ENCODE measurements around the gene PDE8A. TPM values are rescaled to one million over a fixed set of nuclear protein-coding genes. Genes with fewer than 3 reads are reported as not detected.

PDE8A gene
- total RNA-seq (82.3 TPM), polyA plus RNA-seq (17.6 TPM)

- WGBS = under 1% methylated on average over 95 of the region's 95 CpGs
- H3K27ac ChIP-seq (ENCODE audit: low read depth) = peak within 1 kb of the TSS; percentile 92
- no peak for DNase-seq (ENCODE audit: extremely low spot score)
- no peaks in the 10 kb centered on the region for H3K4me1 ChIP-seq (ENCODE audit: insufficient read depth)
- peak within 1 kb of the TSS; percentile 96 for H3K4me3 ChIP-seq (ENCODE audit: low read depth, low read length)
- no peaks in the 10 kb centered on the region for H3K36me3 ChIP-seq (ENCODE audit: insufficient read depth)
Observed at GRCh38 chr15:84981711-84982300, at the start of gene PDE8A. PDE8A (plus strand) TSS chr15:84981856; CDS start chr15:84982163, 307 bp downstream.

- DNase-seq (ENCODE audit: extremely low spot score) = no peak
- 85% methylated on average over 21 of the region's 21 CpGs for WGBS
- Histone ChIP-seq H3K36me3 (ENCODE audit: insufficient read depth) (no peaks in the 10 kb centered on the region), H3K4me1 (ENCODE audit: insufficient read depth) (no peaks in the 10 kb centered on the region), H3K27ac (ENCODE audit: low read depth) (no peak overlapping the region), H3K4me3 (ENCODE audit: low read depth, low read length) (no peak overlapping the region)
Observed at GRCh38 chr15:84934942-84935729, 46.5 kb upstream of the PDE8A start.

- no peaks in the 10 kb centered on the region for H3K4me1 ChIP-seq (ENCODE audit: insufficient read depth)
- no peak overlapping the region for H3K27ac ChIP-seq (ENCODE audit: low read depth)
- H3K4me3 ChIP-seq (ENCODE audit: low read depth, low read length) = no peak overlapping the region
- 59% methylated on average over 5 of the region's 5 CpGs for WGBS
- no peak for DNase-seq (ENCODE audit: extremely low spot score)
- H3K36me3 ChIP-seq (ENCODE audit: insufficient read depth) = no peaks in the 10 kb centered on the region
Observed at GRCh38 chr15:84937144-84937543, 44.5 kb upstream of the PDE8A start.

GRCh38 chr15:84938726-84939125 lies 42.9 kb upstream of the PDE8A start:
- Histone ChIP-seq H3K4me3 (ENCODE audit: low read depth, low read length) (no peak overlapping the region), H3K36me3 (ENCODE audit: insufficient read depth) (no peaks in the 10 kb centered on the region), H3K27ac (ENCODE audit: low read depth) (no peak overlapping the region), H3K4me1 (ENCODE audit: insufficient read depth) (no peaks in the 10 kb centered on the region)
- WGBS = 89% methylated on average over 1 of the region's 1 CpG
- DNase-seq (ENCODE audit: extremely low spot score) = no peak

- no peaks in the 10 kb centered on the region for H3K4me1 ChIP-seq (ENCODE audit: insufficient read depth)
- no peak overlapping the region for H3K4me3 ChIP-seq (ENCODE audit: low read depth, low read length)
- WGBS = 73% methylated on average over 3 of the region's 3 CpGs
- no peaks in the 10 kb centered on the region for H3K36me3 ChIP-seq (ENCODE audit: insufficient read depth)
- H3K27ac ChIP-seq (ENCODE audit: low read depth) = no peak overlapping the region
- DNase-seq (ENCODE audit: extremely low spot score) = no peak
Observed at GRCh38 chr15:84940399-84940798, 41.3 kb upstream of the PDE8A start.

GRCh38 chr15:84942456-84942855 lies 39.2 kb upstream of the PDE8A start:
- no peak for DNase-seq (ENCODE audit: extremely low spot score)
- 86% methylated on average over 2 of the region's 2 CpGs for WGBS
- Histone ChIP-seq H3K4me1 (ENCODE audit: insufficient read depth) (no peaks in the 10 kb centered on the region), H3K27ac (ENCODE audit: low read depth) (no peak overlapping the region), H3K4me3 (ENCODE audit: low read depth, low read length) (no peak overlapping the region), H3K36me3 (ENCODE audit: insufficient read depth) (no peaks in the 10 kb centered on the region)

- no peaks in the 10 kb centered on the region for H3K4me1 ChIP-seq (ENCODE audit: insufficient read depth)
- no peak for DNase-seq (ENCODE audit: extremely low spot score)
- WGBS = 91% methylated on average over 10 of the region's 10 CpGs
- H3K4me3 ChIP-seq (ENCODE audit: low read depth, low read length) = no peak overlapping the region
- no peaks in the 10 kb centered on the region for H3K36me3 ChIP-seq (ENCODE audit: insufficient read depth)
- H3K27ac ChIP-seq (ENCODE audit: low read depth) = no peak overlapping the region
Observed at GRCh38 chr15:84944311-84944710, 37.3 kb upstream of the PDE8A start.

GRCh38 chr15:84944861-84945260 lies 36.8 kb upstream of the PDE8A start:
- Histone ChIP-seq H3K4me3 (ENCODE audit: low read depth, low read length) (no peak overlapping the region), H3K36me3 (ENCODE audit: insufficient read depth) (no peaks in the 10 kb centered on the region), H3K4me1 (ENCODE audit: insufficient read depth) (no peaks in the 10 kb centered on the region), H3K27ac (ENCODE audit: low read depth) (no peak overlapping the region)
- WGBS = 82% methylated on average over 11 of the region's 11 CpGs
- DNase-seq (ENCODE audit: extremely low spot score) = no peak

- Histone ChIP-seq H3K36me3 (ENCODE audit: insufficient read depth) (no peaks in the 10 kb centered on the region), H3K4me1 (ENCODE audit: insufficient read depth) (no peaks in the 10 kb centered on the region), H3K27ac (ENCODE audit: low read depth) (no peak overlapping the region), H3K4me3 (ENCODE audit: low read depth, low read length) (no peak overlapping the region)
- 94% methylated on average over 5 of the region's 5 CpGs for WGBS
- DNase-seq (ENCODE audit: extremely low spot score) = no peak
Observed at GRCh38 chr15:84946772-84947489, 34.7 kb upstream of the PDE8A start.

- DNase-seq (ENCODE audit: extremely low spot score) = no peak
- H3K4me1 ChIP-seq (ENCODE audit: insufficient read depth) = no peaks in the 10 kb centered on the region
- no peaks in the 10 kb centered on the region for H3K36me3 ChIP-seq (ENCODE audit: insufficient read depth)
- H3K4me3 ChIP-seq (ENCODE audit: low read depth, low read length) = no peak overlapping the region
- WGBS = 62% methylated on average over 4 of the region's 4 CpGs
- H3K27ac ChIP-seq (ENCODE audit: low read depth) = no peak overlapping the region
Observed at GRCh38 chr15:84947947-84948830, 33.5 kb upstream of the PDE8A start.

- no peak overlapping the region for H3K4me3 ChIP-seq (ENCODE audit: low read depth, low read length)
- no peak overlapping the region for H3K27ac ChIP-seq (ENCODE audit: low read depth)
- no peaks in the 10 kb centered on the region for H3K4me1 ChIP-seq (ENCODE audit: insufficient read depth)
- H3K36me3 ChIP-seq (ENCODE audit: insufficient read depth) = no peaks in the 10 kb centered on the region
- DNase-seq (ENCODE audit: extremely low spot score) = no peak
- WGBS = 77% methylated on average over 2 of the region's 2 CpGs
Observed at GRCh38 chr15:84949043-84949442, 32.6 kb upstream of the PDE8A start.

- WGBS = 68% methylated on average over 7 of the region's 7 CpGs
- Histone ChIP-seq H3K4me3 (ENCODE audit: low read depth, low read length) (no peak overlapping the region), H3K27ac (ENCODE audit: low read depth) (no peak overlapping the region), H3K4me1 (ENCODE audit: insufficient read depth) (no peaks in the 10 kb centered on the region), H3K36me3 (ENCODE audit: insufficient read depth) (no peaks in the 10 kb centered on the region)
- no peak for DNase-seq (ENCODE audit: extremely low spot score)
Observed at GRCh38 chr15:84949845-84950569, 31.6 kb upstream of the PDE8A start.

Data from urinary bladder (tissue), 4 donors.